Thyroid gland (tissue), 4 donors: ENCODE data around the gene LMF2. TPM values are rescaled to one million over a fixed set of nuclear protein-coding genes. Genes with fewer than 3 reads are reported as not detected.
A peak's percentile ranks its signal among the peaks of the same experiment; 100 is the strongest.

Experiments
- DNase-seq, 2 donors: peaks; one replicate each; pipeline ENCODE4 v3.0.0-alpha.2; 2019
- H3K27ac ChIP-seq, 3 donors: fragments of 200-600 bp; sonication (generic); 1 replicate in 2 of 3; 2 replicates in 1 of 3; pipeline ENCODE4 v1.5.1; 2016 to 2019; ENCODE audit warnings: mild to moderate bottlenecking in 1 of 3, moderate library complexity in 1 of 3
- H3K27me3 ChIP-seq: fragments of 200-600 bp; sonication (generic); one replicate; pipeline ENCODE4 v1.5.1; 2019
- H3K36me3 ChIP-seq, 2 donors: fragments of 200-600 bp; sonication (generic); one replicate each; pipeline ENCODE4 v1.5.1; 2016 to 2019
- H3K4me1 ChIP-seq, 2 donors: fragments of 200-600 bp; sonication (generic); one replicate each; pipeline ENCODE4 v1.5.1; 2017 to 2019
- H3K4me3 ChIP-seq, 3 donors: fragments of 200-600 bp; sonication (generic); replicated peaks in 1 of 3; 1 replicate in 2 of 3; 2 replicates in 1 of 3; pipeline ENCODE4 v1.5.1; 2016; ENCODE audit warnings: mild to moderate bottlenecking in 1 of 3
- H3K9me3 ChIP-seq: fragments of 200-600 bp; sonication (generic); one replicate; pipeline ENCODE4 v1.5.1; 2017
- CTCF ChIP-seq, 6 experiments: fragments of 200-600 bp in 3 of 6; fragments of 450-650 bp in 3 of 6; sonication (generic) in 3 of 6; IDR thresholded peaks; one replicate each; pipeline ENCODE4 v1.5.1; 2016 to 2019; ENCODE audit warnings: antibody characterized with exemption in 6 of 6, mild to moderate bottlenecking in 2 of 6, inconsistent platforms in 1 of 6, moderate library complexity in 1 of 6
- POLR2A ChIP-seq, 2 donors: fragments of 450-650 bp; IDR thresholded peaks; one replicate each; pipeline ENCODE4 v1.6.1; 2017; ENCODE audit warnings: antibody characterized with exemption in 2 of 2, mild to moderate bottlenecking in 2 of 2, moderate library complexity in 1 of 2
- WGBS, 2 donors: methylation state at CpG; one replicate each; pipeline ENCODE4 v1.1.5; 2017; 5-methylcytosine and 5-hydroxymethylcytosine counted together
- intact Hi-C: fragments of 100-400 bp; cut with DNase I; formaldehyde crosslinking; loops from one replicate; pipeline ENCODE4 v1.15.1; 2023
- total RNA-seq, 4 donors: library from RNA; depleted of rRNA; stranded (reverse); fragments of >200 nt; gene quantifications; one replicate each; pipeline ENCODE4 v1.2.3, GENCODE V29; 2016

LMF2 gene
- total RNA-seq, 4 donors from 2014 or later = 53.2 to 117 (median 96.6) TPM

GRCh38 chr22:50532824-50533796 is 25.6 kb upstream of the LMF2 start:
- H3K36me3 ChIP-seq = no peaks in the 10 kb centered on the region
- H3K4me1 ChIP-seq = peaks cover 25 to 37% of the 10 kb centered on the region in 2 donors
- intact Hi-C loops = no loop called here
- no peaks in the 10 kb centered on the region for H3K9me3 ChIP-seq
- H3K27me3 ChIP-seq = no peaks in the 10 kb centered on the region
- no peak overlapping the region for H3K4me3 ChIP-seq
- H3K27ac ChIP-seq = peak overlapping the region; percentile 35 to 99 (median 85)
- 71% methylated on average over 19 of the region's 19 CpGs for WGBS, 2 donors
- no peak for TF ChIP-seq POLR2A (IDR thresholded peaks at IDR 0.05)
- DNase-seq = no peak

- TF ChIP-seq CTCF (IDR thresholded peaks at IDR 0.05) = no peak
- peak; percentile 30 to 55 for TF ChIP-seq POLR2A (IDR thresholded peaks at IDR 0.05)
- Histone ChIP-seq H3K27me3 (no peaks in the 10 kb centered on the region), H3K27ac (peak overlapping the region; percentile 81 to 99 (median 85)), H3K4me1 (peaks cover 25 to 40% of the 10 kb centered on the region in 2 donors), H3K36me3 (no peaks in the 10 kb centered on the region), H3K9me3 (no peaks in the 10 kb centered on the region), H3K4me3 (peak overlapping the region; percentile 33 to 81 (median 46))
- WGBS, 2 donors = 6 to 37% methylated on average over 7 to 24 of the region's 56 CpGs
- peak; percentile 77 to 80 for DNase-seq
- intact Hi-C loops = no loop called here
Measured at GRCh38 chr22:50531962-50532674, 24.6 kb upstream of the LMF2 start.

GRCh38 chr22:50531546-50531961 is 24.1 kb upstream of the LMF2 start:
- peak; percentile 46 to 50 for DNase-seq
- Histone ChIP-seq H3K9me3 (no peaks in the 10 kb centered on the region), H3K27me3 (no peaks in the 10 kb centered on the region), H3K4me3 (peak overlapping the region; percentile 33 to 81 (median 46)), H3K36me3 (no peaks in the 10 kb centered on the region), H3K27ac (peak overlapping the region; percentile 81 to 99 (median 85)), H3K4me1 (peaks cover 29 to 45% of the 10 kb centered on the region in 2 donors)
- TF ChIP-seq POLR2A (IDR thresholded peaks at IDR 0.05) (no peak), CTCF (IDR thresholded peaks at IDR 0.05) (no peak)
- intact Hi-C loops = no loop called here
- WGBS, 2 donors = 5% methylated on average over 10 of the region's 44 CpGs; no CpG with 5 or more reads in 1 of the 2 donors

GRCh38 chr22:50530877-50531545 is 23.5 kb upstream of the LMF2 start:
- no peaks in the 10 kb centered on the region for H3K9me3 ChIP-seq
- no peaks in the 10 kb centered on the region for H3K36me3 ChIP-seq
- 5 to 8% methylated on average over 6 to 11 of the region's 53 CpGs for WGBS, 2 donors
- DNase-seq = peak; percentile 80 to 83
- peak overlapping the region; percentile 1 to 81 (median 33) for H3K4me3 ChIP-seq
- peak; percentile 54 to 71 for TF ChIP-seq POLR2A (IDR thresholded peaks at IDR 0.05)
- no peak for TF ChIP-seq CTCF (IDR thresholded peaks at IDR 0.05)
- peak overlapping the region; percentile 81 to 99 (median 85) for H3K27ac ChIP-seq
- peaks cover 32 to 50% of the 10 kb centered on the region in 2 donors for H3K4me1 ChIP-seq
- intact Hi-C loops = no loop called here
- no peaks in the 10 kb centered on the region for H3K27me3 ChIP-seq

GRCh38 chr22:50530580-50530876 is 23.0 kb upstream of the LMF2 start:
- 3% methylated on average over 5 of the region's 21 CpGs; no CpG with 5 or more reads in 1 of the 2 donors for WGBS, 2 donors
- Histone ChIP-seq H3K27me3 (no peaks in the 10 kb centered on the region), H3K4me3 (peak overlapping the region; percentile 1 to 81 (median 2)), H3K4me1 (peaks cover 32 to 50% of the 10 kb centered on the region in 2 donors), H3K36me3 (no peaks in the 10 kb centered on the region), H3K27ac (peak overlapping the region; percentile 81 to 99 (median 85)), H3K9me3 (no peaks in the 10 kb centered on the region)
- intact Hi-C loops = no loop called here
- DNase-seq = no peak
- no peak for TF ChIP-seq CTCF (IDR thresholded peaks at IDR 0.05)
- TF ChIP-seq POLR2A (IDR thresholded peaks at IDR 0.05) = no peak
